ENCODE data around the gene ZNF532.

- no peak for TF ChIP-seq CTCF (IDR thresholded peaks at IDR 0.05)
- peak in 1 of 2 donors; percentile 32 for TF ChIP-seq POLR2A (IDR thresholded peaks at IDR 0.05)
Measured at GRCh38 chr18:58863539-58864145, 1.0 kb upstream of the ZNF532 start.
